LHCN-M2 (cell line): ENCODE results near the gene RPS6KA5. TPM values are rescaled to one million over a fixed set of nuclear protein-coding genes. Genes with fewer than 3 reads are reported as not detected.
"Not testable (repeated sequence)": the region's sequence is repeated elsewhere in the genome, so short reads cannot be mapped to it uniquely, and the experiment has no call there.

Experiments used
- DNase-seq: peaks from one replicate; pipeline ENCODE4 v3.0.0-alpha.2; 2012; ENCODE audit warnings: low read depth
- total RNA-seq: library from RNA; depleted of rRNA; stranded (reverse); fragments of >200 nt; gene quantifications from 2 replicates; pipeline ENCODE4 v1.2.3, GENCODE V29; 2014

RPS6KA5 gene
- total RNA-seq, 1 experiment from 2014 or later = 6.1 TPM

GRCh38 chr14:90987140-90987539, 73.3 kb downstream of the RPS6KA5 start:
- DNase-seq = peak; percentile 4

GRCh38 chr14:90986510-90986909, 73.9 kb downstream of the RPS6KA5 start:
- no peak for DNase-seq

GRCh38 chr14:90985601-90986242, 74.7 kb downstream of the RPS6KA5 start:
- DNase-seq = no peak

GRCh38 chr14:90983560-90983959, 76.9 kb downstream of the RPS6KA5 start:
- no peak for DNase-seq

GRCh38 chr14:90981636-90982035, 78.8 kb downstream of the RPS6KA5 start:
- no peak for DNase-seq

GRCh38 chr14:90980636-90981035, 79.8 kb downstream of the RPS6KA5 start:
- DNase-seq = not testable (repeated sequence)

- no peak for DNase-seq
Measured at GRCh38 chr14:90979515-90979914, 80.9 kb downstream of the RPS6KA5 start.

GRCh38 chr14:90976101-90976500, 84.3 kb downstream of the RPS6KA5 start:
- no peak for DNase-seq

- DNase-seq = no peak
Measured at GRCh38 chr14:90971687-90972086, 88.8 kb downstream of the RPS6KA5 start.

- no peak for DNase-seq
Measured at GRCh38 chr14:90970167-90970600, 90.3 kb downstream of the RPS6KA5 start.

GRCh38 chr14:90969531-90970166, 90.8 kb downstream of the RPS6KA5 start:
- no peak for DNase-seq

- peak; percentile 16 for DNase-seq
Measured at GRCh38 chr14:90968025-90968424, 92.4 kb downstream of the RPS6KA5 start.

- DNase-seq = no peak
Measured at GRCh38 chr14:90966493-90966892, 93.9 kb downstream of the RPS6KA5 start.

GRCh38 chr14:90965765-90966164, 94.7 kb downstream of the RPS6KA5 start:
- DNase-seq = no peak

- DNase-seq = no peak
Measured at GRCh38 chr14:90963343-90963742, 97.1 kb downstream of the RPS6KA5 start.

GRCh38 chr14:90962505-90963109, 97.8 kb downstream of the RPS6KA5 start:
- DNase-seq = no peak

GRCh38 chr14:90960818-90961217, 99.6 kb downstream of the RPS6KA5 start:
- DNase-seq = no peak

- DNase-seq = no peak
Measured at GRCh38 chr14:90959344-90959743, 101.1 kb downstream of the RPS6KA5 start.

GRCh38 chr14:90956273-90956672, 104.2 kb downstream of the RPS6KA5 start:
- DNase-seq = no peak

GRCh38 chr14:90953643-90954042, 106.8 kb downstream of the RPS6KA5 start:
- DNase-seq = not testable (repeated sequence)

- DNase-seq = no peak
Measured at GRCh38 chr14:90943367-90943766, 117.1 kb downstream of the RPS6KA5 start.

- no peak for DNase-seq
Measured at GRCh38 chr14:90942511-90942910, 117.9 kb downstream of the RPS6KA5 start.

GRCh38 chr14:90941706-90942105, 118.7 kb downstream of the RPS6KA5 start:
- no peak for DNase-seq
